Measurements from ENCODE around the gene SENP1.

The SENP1 gene

GRCh38 chr12:48007206-48007605, 98.7 kb downstream of the SENP1 start:
- Histone ChIP-seq H3K27ac (ENCODE audit: low read depth, low read length) (no peak overlapping the region), H2AFZ (ENCODE audit: low read length, unreplicated experiment) (no peak overlapping the region), H3K27me3 (ENCODE audit: insufficient read depth, low read length) (peaks cover 92% of the 10 kb centered on the region), H3K36me3 (ENCODE audit: insufficient read depth, low read length) (no peaks in the 10 kb centered on the region), H3K79me2 (ENCODE audit: control insufficient read depth, insufficient read depth, low read length, unreplicated experiment) (no peaks in the 10 kb centered on the region), H3K4me3 (ENCODE audit: low read depth, low read length) (no peak overlapping the region), H3K4me1 (ENCODE audit: control insufficient read depth, insufficient read depth, low read length, unreplicated experiment) (peaks cover 7% of the 10 kb centered on the region)

- peaks cover 96% of the 10 kb centered on the region for H3K27me3 ChIP-seq (ENCODE audit: insufficient read depth, low read length)
- H3K79me2 ChIP-seq (ENCODE audit: control insufficient read depth, insufficient read depth, low read length, unreplicated experiment) = no peaks in the 10 kb centered on the region
- H2AFZ ChIP-seq (ENCODE audit: low read length, unreplicated experiment) = no peak overlapping the region
- H3K4me3 ChIP-seq (ENCODE audit: low read depth, low read length) = no peak overlapping the region
- H3K4me1 ChIP-seq (ENCODE audit: control insufficient read depth, insufficient read depth, low read length, unreplicated experiment) = peaks cover 13% of the 10 kb centered on the region
- no peak overlapping the region for H3K27ac ChIP-seq (ENCODE audit: low read depth, low read length)
- H3K36me3 ChIP-seq (ENCODE audit: insufficient read depth, low read length) = no peaks in the 10 kb centered on the region
These were observed 100.2 kb downstream of the SENP1 start for GRCh38 chr12:48005750-48006021.

GRCh38 chr12:48005001-48005749, 100.7 kb downstream of the SENP1 start:
- H3K27me3 ChIP-seq (ENCODE audit: insufficient read depth, low read length) = peaks cover 98% of the 10 kb centered on the region
- H3K27ac ChIP-seq (ENCODE audit: low read depth, low read length) = no peak overlapping the region
- H3K4me3 ChIP-seq (ENCODE audit: low read depth, low read length) = no peak overlapping the region
- H2AFZ ChIP-seq (ENCODE audit: low read length, unreplicated experiment) = no peak overlapping the region
- H3K4me1 ChIP-seq (ENCODE audit: control insufficient read depth, insufficient read depth, low read length, unreplicated experiment) = peaks cover 13% of the 10 kb centered on the region
- no peaks in the 10 kb centered on the region for H3K36me3 ChIP-seq (ENCODE audit: insufficient read depth, low read length)
- H3K79me2 ChIP-seq (ENCODE audit: control insufficient read depth, insufficient read depth, low read length, unreplicated experiment) = no peaks in the 10 kb centered on the region

DNA sequence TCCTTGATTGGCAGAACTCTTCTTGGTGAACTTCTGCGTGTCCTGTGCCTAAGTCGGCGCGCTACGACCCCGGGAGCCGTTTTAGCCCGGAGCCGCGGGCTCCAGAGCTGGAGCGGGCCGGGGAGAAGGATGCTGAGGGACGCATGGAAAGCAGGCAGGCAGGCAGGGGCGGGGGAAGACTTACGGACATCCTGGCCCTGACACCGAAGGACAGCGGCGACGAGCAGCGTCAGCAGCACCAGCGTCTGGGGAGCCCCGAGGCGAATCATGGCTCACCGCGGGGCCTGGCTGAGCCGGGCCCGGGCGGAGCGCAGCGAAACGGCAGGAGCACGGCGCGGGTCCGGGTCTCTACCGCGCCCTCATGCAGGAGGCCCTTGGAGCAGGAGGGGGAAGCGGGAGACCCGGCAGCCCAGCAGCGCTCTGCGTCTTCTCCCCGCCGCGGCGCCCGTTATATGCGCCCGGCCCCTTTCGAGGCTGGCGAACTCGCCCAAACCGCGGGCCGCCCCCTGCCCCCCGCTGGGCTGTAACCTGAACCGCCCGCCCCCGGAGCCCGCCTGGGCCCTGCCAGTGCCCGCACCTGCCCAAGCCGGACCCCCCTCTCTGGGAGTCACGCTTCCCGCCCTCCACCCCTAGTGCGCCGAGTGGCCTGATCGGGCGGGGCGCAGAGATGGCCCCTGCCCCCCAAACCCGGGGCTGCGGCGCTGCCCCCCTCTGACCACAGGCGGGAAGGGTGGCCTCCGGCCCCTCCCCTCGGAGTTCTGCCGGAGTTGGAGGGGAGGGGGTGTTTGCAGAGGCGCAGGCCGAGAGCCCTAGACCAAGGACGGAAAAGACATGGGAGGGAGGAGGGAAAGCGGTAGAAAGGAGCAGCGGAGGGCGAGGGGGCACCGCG, 101.6 kb downstream of the SENP1 start, which contains the start of gene COL2A1:
Gene COL2A1 (minus strand): TSS at position 424 of the 889 bp plus-strand sequence. CDS start 155 bp downstream, at position 269.
- Histone ChIP-seq H2AFZ (ENCODE audit: low read length, unreplicated experiment) (no peak within 1 kb of the TSS), H3K27ac (ENCODE audit: low read depth, low read length) (no peak within 1 kb of the TSS), H3K36me3 (ENCODE audit: insufficient read depth, low read length) (no peaks in the 10 kb centered on the region), H3K27me3 (ENCODE audit: insufficient read depth, low read length) (peaks cover 98% of the 10 kb centered on the region), H3K4me3 (ENCODE audit: low read depth, low read length) (peak within 1 kb of the TSS; percentile 41), H3K4me1 (ENCODE audit: control insufficient read depth, insufficient read depth, low read length, unreplicated experiment) (peaks cover 13% of the 10 kb centered on the region), H3K79me2 (ENCODE audit: control insufficient read depth, insufficient read depth, low read length, unreplicated experiment) (no peaks in the 10 kb centered on the region)

DNA sequence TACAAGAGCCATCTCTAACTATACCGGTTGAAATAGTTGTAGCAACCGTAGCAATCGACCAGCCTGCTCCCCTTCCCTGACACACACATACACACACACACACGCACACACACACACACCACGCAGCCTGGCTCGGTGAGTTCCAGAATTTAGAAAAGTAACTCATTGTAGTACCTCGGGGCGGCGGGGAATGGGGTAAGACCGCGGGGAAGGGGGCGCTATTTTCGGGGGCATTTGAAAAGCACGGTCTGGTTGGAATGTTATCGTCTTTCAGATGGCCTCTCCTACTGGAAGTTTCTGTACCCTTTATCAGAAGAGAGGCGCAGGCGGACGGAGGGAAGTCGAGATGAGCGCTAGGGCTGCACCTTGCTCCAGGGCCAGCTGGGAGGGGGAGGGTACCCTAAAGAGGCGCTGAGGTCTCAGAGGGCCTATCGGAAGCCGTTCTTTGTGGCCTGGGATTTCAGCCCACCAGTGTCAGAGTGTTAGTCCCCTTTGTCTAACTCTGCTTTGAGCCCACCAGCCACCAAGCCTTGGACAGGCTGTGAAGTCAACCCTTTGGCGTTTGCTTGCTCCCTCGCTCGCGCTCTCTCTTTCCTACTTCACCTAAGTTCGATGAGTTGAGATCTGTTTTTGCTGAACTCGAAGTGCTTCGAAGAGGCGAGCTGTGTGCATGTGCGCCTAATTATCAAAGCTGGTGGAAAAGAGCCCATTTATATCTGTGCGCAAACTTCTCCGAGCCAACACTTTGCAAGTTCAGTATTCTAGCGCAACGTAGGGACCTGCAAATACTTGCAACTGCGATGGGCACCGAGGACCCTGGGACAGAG, 102.4 kb downstream of the SENP1 start:
- no peaks in the 10 kb centered on the region for H3K36me3 ChIP-seq (ENCODE audit: insufficient read depth, low read length)
- peak overlapping the region; percentile 41 for H3K4me3 ChIP-seq (ENCODE audit: low read depth, low read length)
- H3K27ac ChIP-seq (ENCODE audit: low read depth, low read length) = no peak overlapping the region
- peaks cover 98% of the 10 kb centered on the region for H3K27me3 ChIP-seq (ENCODE audit: insufficient read depth, low read length)
- no peaks in the 10 kb centered on the region for H3K79me2 ChIP-seq (ENCODE audit: control insufficient read depth, insufficient read depth, low read length, unreplicated experiment)
- H2AFZ ChIP-seq (ENCODE audit: low read length, unreplicated experiment) = no peak overlapping the region
- peaks cover 13% of the 10 kb centered on the region for H3K4me1 ChIP-seq (ENCODE audit: control insufficient read depth, insufficient read depth, low read length, unreplicated experiment)

DNA sequence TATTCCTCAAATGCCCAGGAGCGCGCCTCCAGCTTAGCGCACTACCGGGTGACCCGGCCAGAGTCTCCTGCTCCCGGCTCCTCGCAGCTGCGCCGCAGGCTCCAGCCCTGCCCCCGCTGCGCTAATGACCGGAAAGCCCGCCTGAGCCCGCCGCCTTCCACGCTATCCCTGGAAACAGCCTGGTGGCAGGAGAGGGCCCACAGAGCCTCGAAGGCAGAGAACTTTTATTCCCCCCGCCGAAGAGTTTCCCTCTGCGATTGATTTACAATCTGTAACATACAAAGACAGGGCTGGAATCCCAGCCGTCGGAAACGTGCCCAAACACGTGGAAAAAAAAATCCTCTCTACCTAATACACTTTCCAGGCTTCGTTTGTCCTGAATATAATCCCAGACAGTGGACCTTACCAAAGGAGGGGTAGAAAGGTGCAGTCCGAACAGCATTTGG, 103.1 kb downstream of the SENP1 start:
- Histone ChIP-seq H3K36me3 (ENCODE audit: insufficient read depth, low read length) (no peaks in the 10 kb centered on the region), H3K27me3 (ENCODE audit: insufficient read depth, low read length) (peaks cover 99% of the 10 kb centered on the region), H2AFZ (ENCODE audit: low read length, unreplicated experiment) (no peak overlapping the region), H3K79me2 (ENCODE audit: control insufficient read depth, insufficient read depth, low read length, unreplicated experiment) (no peaks in the 10 kb centered on the region), H3K4me1 (ENCODE audit: control insufficient read depth, insufficient read depth, low read length, unreplicated experiment) (peaks cover 13% of the 10 kb centered on the region), H3K4me3 (ENCODE audit: low read depth, low read length) (peak overlapping the region; percentile 72), H3K27ac (ENCODE audit: low read depth, low read length) (no peak overlapping the region)

GRCh38 chr12:48002414-48002730, 103.5 kb downstream of the SENP1 start:
- H3K27me3 ChIP-seq (ENCODE audit: insufficient read depth, low read length) = peaks cover 100% of the 10 kb centered on the region

DNA sequence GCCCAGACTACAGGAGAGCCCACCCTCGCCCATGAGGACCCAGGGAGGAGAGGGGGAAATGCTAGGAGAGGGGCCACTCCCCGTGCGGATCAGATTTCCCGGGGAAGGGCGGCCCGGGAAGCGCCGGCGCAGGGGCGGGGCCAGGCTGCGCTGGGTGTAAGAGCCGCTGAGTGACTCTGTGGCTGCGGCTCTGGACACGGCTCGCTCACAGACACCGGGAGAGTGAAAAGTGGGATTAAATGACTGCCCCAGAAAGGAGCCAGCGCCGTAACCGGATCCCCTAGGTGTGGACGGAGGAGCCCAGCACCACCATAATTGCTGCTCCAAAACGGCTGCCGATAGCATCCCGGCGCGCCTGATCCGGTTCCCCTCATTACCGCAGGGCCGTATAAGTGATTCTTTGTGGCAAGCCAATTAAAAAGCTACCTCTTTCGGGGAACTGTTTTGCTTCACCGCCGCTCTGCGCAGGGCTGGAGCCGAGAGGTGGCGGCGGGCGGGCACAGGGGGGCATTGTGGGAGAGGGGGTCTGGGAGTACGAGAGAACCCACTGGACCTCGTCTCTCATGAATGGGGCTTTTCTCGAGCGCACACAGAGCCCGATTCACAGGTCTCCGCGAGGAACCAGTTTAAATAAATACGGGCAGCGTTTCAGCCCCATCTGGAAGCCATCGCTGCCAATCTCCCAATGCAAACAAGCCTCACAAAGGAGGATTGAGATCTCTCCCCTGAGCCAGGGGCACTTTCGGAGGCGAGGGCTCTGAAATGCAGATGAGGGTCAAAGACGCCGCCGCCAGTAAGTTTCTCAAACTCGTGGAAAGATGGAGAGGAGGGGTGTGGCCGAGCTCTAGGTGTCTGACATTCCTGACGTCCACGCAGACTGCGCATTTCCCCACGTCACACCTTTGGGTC, 104.1 kb downstream of the SENP1 start:
- H3K36me3 ChIP-seq (ENCODE audit: insufficient read depth, low read length) = no peaks in the 10 kb centered on the region
- H2AFZ ChIP-seq (ENCODE audit: low read length, unreplicated experiment) = peak overlapping the region; percentile 58
- peak overlapping the region; percentile 72 for H3K4me3 ChIP-seq (ENCODE audit: low read depth, low read length)
- H3K79me2 ChIP-seq (ENCODE audit: control insufficient read depth, insufficient read depth, low read length, unreplicated experiment) = no peaks in the 10 kb centered on the region
- H3K27ac ChIP-seq (ENCODE audit: low read depth, low read length) = no peak overlapping the region
- H3K4me1 ChIP-seq (ENCODE audit: control insufficient read depth, insufficient read depth, low read length, unreplicated experiment) = peaks cover 13% of the 10 kb centered on the region
- H3K27me3 ChIP-seq (ENCODE audit: insufficient read depth, low read length) = peaks cover 100% of the 10 kb centered on the region

More at GRCh38 chr12:48002414-48002730, 103.5 kb downstream of the SENP1 start:
- Histone ChIP-seq H3K36me3 (ENCODE audit: insufficient read depth, low read length) (no peaks in the 10 kb centered on the region), H3K4me3 (ENCODE audit: low read depth, low read length) (peak overlapping the region; percentile 72), H2AFZ (ENCODE audit: low read length, unreplicated experiment) (peak overlapping the region; percentile 58), H3K79me2 (ENCODE audit: control insufficient read depth, insufficient read depth, low read length, unreplicated experiment) (no peaks in the 10 kb centered on the region), H3K4me1 (ENCODE audit: control insufficient read depth, insufficient read depth, low read length, unreplicated experiment) (peaks cover 13% of the 10 kb centered on the region), H3K27ac (ENCODE audit: low read depth, low read length) (no peak overlapping the region)

DNA sequence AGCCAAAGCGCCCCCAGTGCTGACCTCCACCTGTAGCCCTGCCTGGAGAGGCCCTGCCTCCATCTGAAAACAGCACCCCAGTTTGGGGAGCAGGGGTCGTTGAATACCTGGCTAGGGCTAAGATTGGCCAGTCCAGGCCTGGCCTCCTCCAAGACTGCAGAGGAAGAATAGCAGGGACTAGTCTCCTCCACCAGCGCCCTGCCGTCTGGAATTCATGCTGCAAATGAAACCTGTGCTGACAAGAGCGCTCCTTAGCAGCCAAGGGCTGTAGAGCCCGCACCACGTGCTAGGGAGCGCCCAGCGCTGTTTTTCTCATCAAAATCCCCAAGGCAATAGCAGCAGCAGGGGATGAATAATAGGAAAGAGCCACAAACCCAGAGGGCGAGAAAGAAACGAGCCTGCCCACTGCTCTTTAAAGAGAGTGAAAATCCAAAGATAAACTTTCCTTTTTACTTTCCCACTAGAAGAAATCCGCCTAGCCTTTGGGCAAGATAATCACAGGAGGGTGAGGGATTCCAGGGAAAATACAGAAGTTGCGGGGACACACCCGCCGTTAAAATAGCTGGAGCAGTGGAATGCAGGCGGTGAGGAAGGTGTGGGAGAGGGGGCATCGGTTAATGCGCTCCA, 104.9 kb downstream of the SENP1 start:
- H2AFZ ChIP-seq (ENCODE audit: low read length, unreplicated experiment) = no peak overlapping the region
- no peak overlapping the region for H3K27ac ChIP-seq (ENCODE audit: low read depth, low read length)
- H3K4me3 ChIP-seq (ENCODE audit: low read depth, low read length) = peak overlapping the region; percentile 72
- peaks cover 100% of the 10 kb centered on the region for H3K27me3 ChIP-seq (ENCODE audit: insufficient read depth, low read length)
- no peaks in the 10 kb centered on the region for H3K79me2 ChIP-seq (ENCODE audit: control insufficient read depth, insufficient read depth, low read length, unreplicated experiment)
- H3K4me1 ChIP-seq (ENCODE audit: control insufficient read depth, insufficient read depth, low read length, unreplicated experiment) = peaks cover 13% of the 10 kb centered on the region
- H3K36me3 ChIP-seq (ENCODE audit: insufficient read depth, low read length) = no peaks in the 10 kb centered on the region
